Mucosa of descending colon (tissue), 3 donors: ENCODE measurements around the gene C5orf58. TPM values are rescaled to one million over a fixed set of nuclear protein-coding genes. Genes with fewer than 3 reads are reported as not detected.

Source experiments
- ATAC-seq: fragments of 200-7000 bp; cut with Tn5 transposase; one replicate; pipeline ENCODE4 v1.9.1; 2020; ENCODE audit warnings: mild to moderate bottlenecking, moderate library complexity
- DNase-seq, 3 donors: peaks; one replicate each; pipeline ENCODE4 v3.0.0-alpha.2; 2020
- H3K36me3 ChIP-seq: fragments of 200-600 bp; one replicate; pipeline ENCODE4 v1.8.0; 2021; ENCODE audit warnings: low read depth, mild to moderate bottlenecking
- H3K4me1 ChIP-seq: fragments of 200-600 bp; one replicate; pipeline ENCODE4 v1.8.0; 2021; ENCODE audit warnings: low read depth, mild to moderate bottlenecking
- H3K4me3 ChIP-seq: fragments of 200-600 bp; one replicate; pipeline ENCODE4 v1.8.0; 2021; ENCODE audit warnings: mild to moderate bottlenecking
- H3K9me3 ChIP-seq: fragments of 200-600 bp; one replicate; pipeline ENCODE4 v1.8.0; 2021; ENCODE audit warnings: mild to moderate bottlenecking
- CTCF ChIP-seq: fragments of 200-600 bp; IDR thresholded peaks from one replicate; pipeline ENCODE4 v1.8.0; 2022; ENCODE audit warnings: antibody characterized with exemption, mild to moderate bottlenecking
- intact Hi-C, 2 donors: fragments of 100-400 bp; cut with DNase I in 1 of 2; cut with micrococcal nuclease in 1 of 2; formaldehyde crosslinking; loops; one replicate each; pipeline versions ENCODE4 v1.11.0 to v1.11.1; 2022; cut with DNase I, micrococcal nuclease
- total RNA-seq, 3 donors: library from RNA; stranded (reverse); fragmentation: NEBNext Ultra II Directional in 2 of 3; extraction: Animal tissue kit (Norgen Biotek cat#: 25700) in 2 of 3; gene quantifications; one replicate each; pipeline versions ENCODE4 v1.2.1 to v1.2.4, GENCODE V29; 2021 to 2023
- donor health status: DM: no; HTN: no; CAD: no; lungs with moderate emphysema.
- donor health status: DM: no; HTN: no; CAD: no.
- donor health status: DM: no; HTN: yes; CAD: no.

The C5orf58 gene
- total RNA-seq, 3 donors from 2014 or later = not detected

- no peak for ATAC-seq
- Histone ChIP-seq H3K4me1 (no peaks in the 10 kb centered on the region), H3K36me3 (no peaks in the 10 kb centered on the region), H3K4me3 (no peak overlapping the region), H3K9me3 (no peaks in the 10 kb centered on the region)
- intact Hi-C loops = loop anchor here in 1 of 2 donors (10.0 kb wide), 1 partner anchor 201 kb away; no protein-coding TSS in a partner anchor
- no peak for TF ChIP-seq CTCF
- no peak for DNase-seq
Measured at GRCh38 chr5:170223906-170224305, 8.9 kb upstream of the C5orf58 start.

DNA sequence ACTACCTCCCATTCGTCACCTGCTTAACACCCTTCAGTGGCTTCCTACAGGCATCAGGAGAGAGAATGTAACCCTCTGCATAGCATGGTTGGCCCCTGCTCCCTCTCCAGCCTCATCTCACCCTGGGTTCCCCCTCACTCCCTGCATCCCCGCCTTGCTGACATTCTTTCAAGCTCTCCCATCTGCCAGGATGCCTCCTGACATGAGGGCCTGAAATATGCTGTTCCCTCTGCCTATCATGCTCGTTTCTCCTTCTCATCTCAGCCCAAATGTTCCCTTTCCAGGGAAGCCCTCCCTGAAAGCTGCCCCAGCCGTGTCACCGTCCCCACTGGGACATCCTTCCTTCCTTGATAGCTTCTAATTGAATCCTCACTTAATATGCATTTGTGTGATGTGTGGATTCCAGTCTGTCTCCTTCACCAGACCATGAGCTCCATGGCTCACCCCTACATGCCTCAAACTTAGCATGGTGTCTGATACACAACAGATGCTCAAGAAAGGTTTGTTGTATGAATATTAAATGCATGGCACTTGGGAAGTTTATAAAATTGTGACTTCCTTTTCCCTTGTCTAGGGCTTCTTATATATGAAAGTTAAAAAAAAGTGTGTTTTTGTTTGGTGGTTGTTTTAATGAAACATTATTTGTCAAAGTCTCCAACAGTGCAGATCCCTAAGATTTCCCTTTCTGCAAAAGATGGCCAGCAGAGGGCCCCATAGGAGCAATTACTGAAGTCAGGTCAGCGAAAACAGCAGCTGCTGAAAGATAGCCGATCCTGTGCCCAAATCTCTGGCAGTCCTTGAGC is 7.3 kb upstream of the C5orf58 start:
- DNase-seq (peak in 2 of 3 donors; percentile 38 to 84), ATAC-seq (peak; percentile 54)
- no peak overlapping the region for H3K4me3 ChIP-seq
- intact Hi-C loops = loop anchor here (5.0 to 10.0 kb wide), 2 partner anchors 197 to 199 kb away; no protein-coding TSS in a partner anchor
- no peaks in the 10 kb centered on the region for H3K36me3 ChIP-seq
- H3K4me1 ChIP-seq = no peaks in the 10 kb centered on the region
- no peaks in the 10 kb centered on the region for H3K9me3 ChIP-seq
- peak; percentile 31 for TF ChIP-seq CTCF

DNA sequence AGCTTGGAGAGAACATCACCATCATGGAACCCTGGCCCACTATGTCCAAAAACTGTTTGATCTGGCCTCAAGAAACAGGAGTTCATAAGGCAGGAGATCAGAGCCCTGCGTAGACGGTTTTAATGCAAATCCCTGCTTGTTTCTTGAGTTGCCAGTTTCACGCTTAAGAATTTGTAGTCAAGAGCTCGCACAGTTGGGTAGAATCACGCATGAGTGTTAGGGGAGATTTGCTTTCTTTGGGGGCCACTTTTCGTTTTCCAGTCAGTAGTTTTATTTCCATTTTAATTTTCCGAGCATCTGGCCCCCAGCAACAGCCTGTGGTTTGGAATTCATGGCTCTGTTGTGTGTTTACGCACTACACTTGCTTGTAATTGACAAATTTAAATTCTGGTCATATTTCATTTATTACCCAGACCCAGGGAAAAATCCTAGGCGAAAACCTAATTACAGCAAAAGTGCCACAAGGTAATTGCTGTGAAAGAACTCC is 6.6 kb upstream of the C5orf58 start:
- intact Hi-C loops = loop anchor here (5.0 to 10.0 kb wide), 2 partner anchors 196 to 199 kb away; no protein-coding TSS in a partner anchor
- no peak for ATAC-seq

DNA sequence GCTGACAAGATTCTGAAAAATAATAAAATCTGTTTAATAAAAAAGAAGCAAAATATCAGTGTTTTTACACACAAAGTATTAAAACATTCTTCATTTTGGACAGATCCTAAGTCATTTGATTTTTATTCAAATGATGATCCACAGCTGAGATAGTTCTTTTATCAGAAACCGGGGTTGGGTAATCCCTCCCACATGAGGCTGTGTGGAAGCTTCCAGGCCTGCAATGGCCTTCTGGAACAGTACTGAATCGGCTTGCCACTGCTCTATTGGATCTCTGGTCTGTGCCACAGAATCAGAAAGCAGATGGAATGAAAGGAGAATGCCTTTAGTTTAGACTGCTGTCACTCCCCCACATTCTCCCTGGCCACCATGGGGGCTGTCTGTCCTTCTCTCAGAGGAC is 6.1 kb upstream of the C5orf58 start:
- H3K9me3 ChIP-seq = no peaks in the 10 kb centered on the region
- no peak for TF ChIP-seq CTCF
- H3K4me1 ChIP-seq = no peaks in the 10 kb centered on the region
- intact Hi-C loops = loop anchor here (5.0 to 10.0 kb wide), 2 partner anchors 196 to 198 kb away; no protein-coding TSS in a partner anchor
- H3K4me3 ChIP-seq = no peak overlapping the region
- no peak for ATAC-seq
- no peak for DNase-seq
- no peaks in the 10 kb centered on the region for H3K36me3 ChIP-seq

More for the DNA sequence above, 6.6 kb upstream of the C5orf58 start:
- H3K4me3 ChIP-seq = no peak overlapping the region
- no peak for DNase-seq
- no peaks in the 10 kb centered on the region for H3K9me3 ChIP-seq
- no peaks in the 10 kb centered on the region for H3K4me1 ChIP-seq
- no peaks in the 10 kb centered on the region for H3K36me3 ChIP-seq
- TF ChIP-seq CTCF = no peak

DNA sequence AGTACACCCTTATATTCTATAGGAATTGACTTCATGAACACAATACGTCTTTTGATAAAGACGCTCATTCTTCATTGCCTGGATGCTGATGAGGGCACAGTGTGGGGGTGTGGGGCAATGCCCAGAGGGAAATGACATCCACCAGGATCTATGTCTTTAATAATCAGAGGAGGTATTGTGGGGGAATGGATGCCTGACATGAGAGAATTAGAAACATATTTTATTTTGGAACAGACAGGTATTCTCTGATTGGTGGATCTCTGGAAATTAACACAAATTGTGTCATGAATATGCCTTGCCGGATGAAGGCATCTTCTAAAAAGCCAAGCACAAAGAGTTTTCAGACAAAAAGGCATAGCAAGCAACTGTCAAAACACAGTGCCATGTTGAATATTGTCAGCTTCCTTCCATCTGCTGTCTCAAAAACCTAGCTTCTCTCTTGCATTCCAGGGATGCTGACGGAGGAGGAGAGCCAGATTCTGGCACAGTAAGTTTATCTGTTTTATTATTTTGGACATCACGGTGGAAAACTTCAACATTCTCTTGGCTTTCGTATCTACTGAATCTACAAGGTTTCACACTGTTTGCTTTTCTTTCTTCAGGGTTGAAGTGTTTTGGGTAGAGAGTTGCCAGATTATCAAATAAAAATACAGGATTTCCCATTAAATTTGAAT is 3.9 kb upstream of the C5orf58 start:
- Histone ChIP-seq H3K36me3 (no peaks in the 10 kb centered on the region), H3K4me3 (no peak overlapping the region), H3K9me3 (no peaks in the 10 kb centered on the region), H3K4me1 (no peaks in the 10 kb centered on the region)
- no peak for ATAC-seq
- DNase-seq = no peak
- intact Hi-C loops = loop anchor here (5.0 to 10.0 kb wide), 2 partner anchors 193 to 196 kb away; no protein-coding TSS in a partner anchor
- no peak for TF ChIP-seq CTCF
